ENCODE data around the gene DCUN1D2.

- TF ChIP-seq CTCF (conservative IDR thresholded peaks at IDR 0.05; ENCODE audit: low read depth, low read length) (no peak), EZH2 (IDR thresholded peaks at IDR 0.05; ENCODE audit: borderline replicate concordance, low read depth, low read length, poor library complexity, severe bottlenecking) (no peak)
These were observed 41.4 kb downstream of the DCUN1D2 start for GRCh38 chr13:113448885-113449692.
